Measurements from ENCODE around the gene LRBA.

Gene LRBA

DNA sequence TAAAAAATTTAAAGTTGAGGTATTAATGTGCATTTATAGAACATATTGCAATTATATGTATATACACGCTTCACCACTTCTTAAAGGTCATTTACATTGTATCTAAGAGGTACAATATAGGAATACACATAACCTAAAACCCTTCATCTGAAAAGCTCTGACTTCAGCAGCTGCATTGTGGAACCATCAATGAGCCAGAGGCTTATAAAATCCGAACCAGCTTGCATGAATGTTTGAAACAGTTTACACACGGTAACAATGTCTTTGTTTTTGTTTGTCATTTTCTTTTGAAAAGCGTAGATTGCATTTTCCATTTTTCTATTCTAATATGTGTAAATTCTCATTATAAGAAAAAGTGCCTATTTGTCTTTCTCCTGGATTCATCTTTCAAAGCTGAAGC is 715.3 kb downstream of the LRBA start:
- no peak for DNase-seq

DNA sequence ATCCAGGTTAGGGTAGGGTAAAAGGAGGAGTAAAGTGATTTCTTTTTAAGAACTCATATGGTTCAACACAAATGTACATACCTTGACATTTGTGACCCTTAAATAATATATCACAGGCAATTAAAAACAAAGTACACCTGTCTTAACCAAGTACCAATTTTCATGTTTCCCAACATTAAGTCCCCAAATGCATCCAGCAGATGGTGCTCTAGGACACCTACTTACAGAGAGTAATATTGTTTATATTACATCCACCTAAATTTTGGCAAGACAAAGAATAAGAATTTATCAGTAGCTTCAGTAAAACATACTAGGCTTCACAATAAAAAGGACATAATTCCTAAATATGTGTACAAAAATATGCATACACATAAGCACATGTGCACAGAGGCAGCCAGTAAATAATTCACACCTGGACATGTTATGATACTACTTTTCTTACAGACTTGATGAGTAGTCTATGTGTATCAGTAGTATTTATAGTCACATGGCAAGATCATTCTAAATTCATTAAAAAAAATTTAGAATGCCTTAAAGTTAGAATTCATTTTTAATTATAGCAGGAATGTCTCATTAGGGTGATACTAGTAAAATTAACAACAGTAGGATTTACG is 717.1 kb downstream of the LRBA start:
- DNase-seq = no peak

DNA sequence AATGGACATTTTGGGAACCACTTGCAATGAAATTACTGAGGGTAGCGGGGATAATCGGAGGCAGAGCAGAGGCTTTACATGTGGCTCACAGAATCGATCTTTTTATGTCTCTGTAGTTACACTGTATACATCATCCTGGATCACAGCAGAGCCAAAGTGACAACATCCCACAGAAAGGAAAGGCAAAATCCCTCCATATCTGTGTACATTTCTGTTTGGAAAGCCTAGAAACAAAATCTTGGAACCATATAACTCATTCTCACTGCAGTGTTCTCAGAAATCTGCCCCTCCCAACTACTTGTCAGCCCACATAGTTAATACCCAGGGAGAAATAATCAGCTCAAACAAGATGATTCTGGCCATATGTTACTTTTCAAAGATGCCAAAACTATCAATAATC is 725.2 kb downstream of the LRBA start:
- no peak for DNase-seq

DNA sequence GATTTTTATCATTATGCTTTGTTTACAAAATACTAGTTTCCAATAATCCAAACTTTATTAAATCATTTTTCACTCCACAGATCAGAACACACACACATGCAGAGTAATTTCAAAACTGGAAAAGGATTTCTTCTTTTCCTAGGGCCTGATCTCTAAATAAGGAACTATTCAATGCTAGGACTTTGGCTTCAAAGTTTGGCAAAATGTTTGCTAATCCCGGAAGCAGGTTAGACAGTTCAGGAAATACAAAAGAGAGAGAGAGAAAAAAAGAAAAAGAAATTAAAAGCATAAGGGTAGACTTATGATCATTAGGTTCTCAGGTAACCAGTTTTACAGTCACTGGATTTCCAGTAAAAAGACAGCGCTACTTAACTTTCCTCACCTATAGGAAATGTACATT is 725.9 kb downstream of the LRBA start:
- DNase-seq = no peak

DNA sequence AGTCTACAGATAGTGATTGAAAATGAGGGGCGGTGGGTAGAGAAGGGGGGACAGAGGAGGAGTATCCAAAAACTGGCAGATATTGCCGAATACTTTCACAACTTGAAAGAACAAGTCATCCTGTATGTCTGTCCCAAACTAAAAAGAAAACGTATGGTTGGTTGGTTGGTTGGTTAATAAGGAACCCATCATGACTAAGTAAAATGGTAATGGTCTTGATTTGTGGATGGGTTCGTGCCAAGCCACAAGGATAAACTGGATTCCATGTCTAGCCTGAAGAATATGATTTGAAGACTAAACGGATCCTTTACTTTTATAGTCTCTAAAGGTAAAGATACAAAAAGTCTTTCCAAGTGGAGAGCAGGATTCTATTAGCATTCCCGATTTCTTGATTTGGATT is 728.4 kb downstream of the LRBA start:
- DNase-seq = no peak

DNA sequence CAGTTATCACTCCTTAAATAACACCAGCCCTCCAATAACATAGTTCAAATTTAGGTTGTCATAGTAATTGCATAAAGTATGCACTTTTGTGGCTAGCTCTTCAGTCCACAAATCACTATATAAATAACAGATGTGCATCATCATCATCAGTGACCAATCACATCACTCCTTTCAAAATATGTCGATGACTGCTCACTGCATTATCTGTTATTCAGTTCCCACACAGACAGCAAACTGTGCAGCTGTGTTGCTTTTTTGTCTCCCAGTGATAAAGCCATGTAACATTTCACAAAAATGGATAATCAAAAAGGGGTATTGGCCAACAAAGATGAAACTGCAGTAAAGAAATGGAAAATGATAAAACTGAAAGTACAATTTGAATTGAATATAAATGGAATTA is 731.4 kb downstream of the LRBA start:
- DNase-seq = no peak

DNA sequence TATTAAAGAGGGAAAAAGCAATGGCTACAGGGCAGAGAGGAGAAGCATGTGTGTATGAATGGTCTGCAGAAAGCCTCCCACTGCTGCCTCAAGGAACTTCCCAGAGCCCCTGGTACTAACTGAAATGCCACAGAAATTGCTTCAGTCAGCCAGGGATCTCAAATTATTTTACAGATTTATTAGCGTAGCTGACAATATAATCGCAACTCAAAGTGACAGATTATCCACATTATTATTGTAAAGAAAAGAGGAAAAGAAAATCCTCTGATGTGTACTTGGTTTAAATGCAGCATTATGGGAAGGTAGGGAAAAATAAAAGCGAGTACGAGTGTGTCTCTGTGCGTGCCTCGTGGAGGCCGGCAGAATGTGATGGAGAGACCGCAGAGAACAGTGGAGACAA is 734.1 kb downstream of the LRBA start:
- no peak for DNase-seq

DNA sequence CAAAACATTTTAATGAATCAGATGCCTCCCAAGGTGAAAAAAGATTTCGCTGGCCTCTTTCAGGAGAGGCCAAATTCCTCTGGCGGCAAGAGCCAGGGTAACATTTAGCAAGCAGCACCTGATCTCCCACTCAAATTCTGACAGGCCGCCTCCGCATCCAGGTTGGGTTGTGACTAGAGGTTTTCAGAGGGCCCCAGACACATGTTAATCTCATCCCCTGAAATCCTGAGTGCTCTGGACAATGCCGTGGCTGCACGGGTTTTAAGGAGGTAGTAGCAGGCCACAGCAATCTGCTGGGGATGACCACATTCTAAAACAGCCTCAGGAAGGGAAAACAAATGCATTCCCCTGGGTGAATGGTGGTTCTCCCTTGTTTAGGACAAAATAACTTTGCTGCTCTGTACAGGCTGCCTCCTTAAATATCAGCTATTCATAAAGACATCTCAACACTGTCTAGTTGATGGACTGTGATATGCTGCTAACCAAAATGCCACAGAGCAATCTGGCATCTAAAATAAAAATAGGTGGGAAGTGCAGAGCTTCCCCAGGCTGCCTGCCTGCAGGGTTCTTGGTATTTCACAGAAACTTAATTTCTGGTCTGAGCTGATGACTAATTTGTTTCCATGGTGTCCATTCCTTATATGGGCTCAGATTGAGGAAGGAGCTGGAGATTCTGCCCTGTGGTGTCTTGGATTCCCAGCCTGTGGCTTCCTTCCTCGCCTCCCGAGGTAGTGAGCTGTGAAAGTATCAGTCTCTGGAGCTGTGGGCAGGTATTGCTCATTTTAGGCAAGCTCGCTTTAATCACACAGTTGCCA is 734.8 kb downstream of the LRBA start:
- DNase-seq = no peak

DNA sequence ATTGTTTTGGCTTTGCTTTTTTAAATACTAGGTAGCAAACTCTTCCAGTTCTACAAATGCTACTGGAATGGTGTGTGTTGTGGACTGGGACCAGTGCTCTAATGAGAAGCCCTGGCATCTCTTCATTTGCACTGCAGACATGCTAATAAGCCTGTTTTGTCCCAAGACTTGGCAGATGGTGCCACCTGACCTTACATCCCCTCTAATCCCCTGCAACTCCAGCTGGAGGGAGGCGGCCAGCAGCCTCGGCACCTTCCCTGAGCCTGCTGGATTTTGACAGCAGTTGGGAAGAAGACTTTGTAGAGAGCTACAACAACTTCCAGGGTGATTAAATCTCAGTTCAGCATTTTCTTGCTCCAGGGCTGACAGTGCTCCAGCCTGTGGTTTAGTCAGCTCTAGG is 736.9 kb downstream of the LRBA start:
- no peak for DNase-seq

DNA sequence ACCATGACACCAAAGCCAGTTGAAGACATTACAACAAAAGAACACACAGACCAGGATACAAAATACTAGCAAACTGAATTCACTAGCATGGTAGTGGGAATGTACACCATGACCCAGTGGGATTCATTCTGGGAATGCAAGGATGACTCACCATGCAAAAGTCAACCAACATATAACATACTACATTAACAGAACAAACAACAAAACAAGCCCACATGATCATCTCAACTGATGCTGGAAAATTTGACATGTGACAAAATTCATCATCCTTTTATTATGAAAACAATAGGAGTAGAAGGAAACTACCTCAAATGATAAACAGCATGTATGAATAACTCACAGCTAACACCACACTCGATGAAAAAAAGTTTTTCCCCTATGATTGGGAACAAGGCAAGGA is 746.6 kb downstream of the LRBA start:
- no peak for DNase-seq

DNA sequence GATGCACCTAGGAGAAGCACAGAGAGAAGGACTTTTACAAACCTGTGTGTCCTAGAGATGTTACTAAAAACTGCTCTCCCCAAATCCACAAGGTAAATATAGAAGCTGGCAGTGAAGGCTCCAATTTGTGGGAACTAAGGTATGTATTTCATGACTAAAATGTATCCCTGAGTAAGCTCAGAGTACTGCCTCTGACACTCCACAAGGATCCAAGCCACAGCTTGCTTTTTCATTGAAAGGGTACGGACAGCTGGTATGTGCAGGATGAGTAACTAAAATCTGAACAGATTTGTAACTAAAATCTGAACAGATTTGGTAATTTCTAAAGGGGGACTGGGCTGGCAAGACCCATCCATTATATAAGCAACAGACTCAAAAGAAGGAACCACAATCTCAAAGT is 749.3 kb downstream of the LRBA start:
- no peak for DNase-seq

DNA sequence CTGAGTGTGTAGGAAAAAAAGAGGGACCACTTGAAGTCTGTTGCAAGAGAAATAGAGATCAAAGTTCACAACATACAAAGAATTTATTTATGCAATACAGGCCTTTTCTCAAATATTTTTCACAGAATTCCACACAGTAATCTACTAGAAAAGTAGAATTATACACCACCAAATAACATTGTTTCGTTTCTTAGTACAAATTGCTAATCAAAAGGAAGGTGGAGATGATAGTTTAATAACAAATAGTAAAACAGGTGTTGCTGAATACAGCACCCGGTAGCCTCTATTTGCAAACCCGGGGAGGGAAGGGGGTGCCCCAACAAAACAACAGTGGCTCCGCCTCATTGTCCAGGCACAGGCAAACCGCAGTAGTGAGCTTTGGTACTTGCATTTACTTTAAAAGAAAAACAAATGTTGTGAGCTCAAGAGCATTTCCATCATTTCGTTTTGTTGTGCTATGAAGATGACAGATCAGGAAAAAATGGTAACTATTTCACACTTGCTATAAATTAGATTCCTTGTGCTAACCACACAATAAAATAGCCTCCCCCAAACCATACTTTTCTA is 750.4 kb downstream of the LRBA start:
- no peak for DNase-seq

DNA sequence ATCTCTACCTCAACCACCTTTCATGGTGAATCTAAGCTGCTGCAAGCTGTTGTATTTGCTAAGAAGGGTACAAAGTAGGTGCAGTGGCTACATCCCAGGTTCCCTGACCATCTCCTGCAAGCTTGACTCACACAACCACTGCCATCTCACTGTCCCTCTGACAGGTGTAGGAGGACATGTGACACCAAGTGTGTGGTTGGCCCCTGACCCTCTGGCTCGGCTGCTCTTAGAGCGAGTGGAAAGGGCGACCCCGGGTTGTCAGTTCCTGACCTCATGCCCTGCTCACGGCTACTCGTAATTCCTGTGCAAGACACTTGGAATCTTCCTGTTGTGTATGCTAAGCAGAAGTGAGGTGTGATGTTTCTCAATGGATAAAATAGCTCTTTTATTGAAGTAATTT is 752.5 kb downstream of the LRBA start:
- no peak for DNase-seq

DNA sequence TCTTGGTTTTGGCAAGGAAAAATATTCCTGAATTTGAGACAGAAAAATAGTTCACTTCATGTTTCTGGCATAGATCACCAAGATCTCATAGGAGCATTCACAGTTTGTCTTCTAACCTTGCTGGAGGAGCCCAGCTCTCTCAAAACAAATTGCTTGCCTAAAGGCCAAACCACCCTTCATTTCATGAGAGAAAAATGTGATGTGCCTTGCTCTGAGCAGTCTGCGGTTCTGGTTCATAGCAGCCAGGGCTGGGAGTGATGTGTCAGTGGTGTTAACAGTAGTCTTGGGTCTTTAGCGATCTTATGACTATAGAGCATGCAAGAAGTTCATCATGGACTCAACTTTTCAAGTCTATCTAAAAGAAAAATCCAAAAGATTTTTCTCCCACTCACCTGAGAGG is 753.5 kb downstream of the LRBA start:
- no peak for DNase-seq

DNA sequence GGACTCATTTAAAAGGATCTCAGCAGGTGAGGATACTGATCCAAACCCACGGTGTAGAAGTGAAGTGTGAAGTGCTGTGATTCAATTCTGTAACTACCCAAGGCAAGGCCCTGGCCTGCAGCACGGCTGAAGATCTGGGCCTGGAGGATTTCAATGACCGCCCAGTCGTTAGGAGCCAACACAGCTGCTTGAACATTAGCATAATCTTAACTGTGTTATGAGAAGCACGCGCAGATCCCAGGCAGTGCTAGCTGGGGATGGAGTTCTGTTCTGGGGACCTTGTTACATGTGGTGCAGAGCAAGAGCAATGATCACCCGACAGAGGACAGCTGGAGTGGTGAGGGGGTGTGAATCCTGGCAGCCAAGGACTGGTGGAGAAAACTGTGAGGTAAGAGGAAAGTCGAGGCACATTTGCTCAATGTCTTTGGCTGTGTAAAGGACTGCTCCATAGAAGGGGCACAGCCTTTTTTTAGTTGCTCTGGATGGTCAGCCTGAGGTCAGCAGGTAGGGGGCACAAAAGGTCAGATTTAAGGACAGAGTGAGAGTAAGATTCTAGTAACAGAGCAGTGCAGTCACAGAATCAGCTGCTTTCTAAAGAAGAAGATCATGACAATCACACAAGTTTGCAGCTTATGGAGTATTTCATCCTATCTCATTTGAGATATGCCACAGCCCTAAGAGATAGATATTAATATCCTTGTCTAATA is 755.1 kb downstream of the LRBA start:
- no peak for DNase-seq

DNA sequence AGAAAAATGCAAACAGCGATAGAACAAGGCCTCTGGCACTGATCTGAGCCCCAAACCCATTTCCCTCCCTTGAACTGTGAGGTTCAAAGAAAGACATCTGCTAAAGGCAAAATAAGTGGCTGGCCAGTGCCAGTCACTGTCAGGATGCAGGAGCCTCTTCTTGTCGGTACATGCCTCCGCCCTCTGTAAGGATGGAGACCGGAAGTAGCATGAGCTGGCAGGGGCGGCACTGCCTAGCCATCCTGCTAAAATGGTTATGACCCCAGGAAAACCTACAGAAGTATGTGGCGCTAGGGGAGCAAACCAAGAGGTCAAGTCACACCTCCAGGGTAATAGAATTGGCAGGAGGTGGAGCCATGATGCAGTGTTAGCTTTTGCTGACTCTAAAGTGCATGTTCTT is 756.5 kb downstream of the LRBA start:
- no peak for DNase-seq

DNA sequence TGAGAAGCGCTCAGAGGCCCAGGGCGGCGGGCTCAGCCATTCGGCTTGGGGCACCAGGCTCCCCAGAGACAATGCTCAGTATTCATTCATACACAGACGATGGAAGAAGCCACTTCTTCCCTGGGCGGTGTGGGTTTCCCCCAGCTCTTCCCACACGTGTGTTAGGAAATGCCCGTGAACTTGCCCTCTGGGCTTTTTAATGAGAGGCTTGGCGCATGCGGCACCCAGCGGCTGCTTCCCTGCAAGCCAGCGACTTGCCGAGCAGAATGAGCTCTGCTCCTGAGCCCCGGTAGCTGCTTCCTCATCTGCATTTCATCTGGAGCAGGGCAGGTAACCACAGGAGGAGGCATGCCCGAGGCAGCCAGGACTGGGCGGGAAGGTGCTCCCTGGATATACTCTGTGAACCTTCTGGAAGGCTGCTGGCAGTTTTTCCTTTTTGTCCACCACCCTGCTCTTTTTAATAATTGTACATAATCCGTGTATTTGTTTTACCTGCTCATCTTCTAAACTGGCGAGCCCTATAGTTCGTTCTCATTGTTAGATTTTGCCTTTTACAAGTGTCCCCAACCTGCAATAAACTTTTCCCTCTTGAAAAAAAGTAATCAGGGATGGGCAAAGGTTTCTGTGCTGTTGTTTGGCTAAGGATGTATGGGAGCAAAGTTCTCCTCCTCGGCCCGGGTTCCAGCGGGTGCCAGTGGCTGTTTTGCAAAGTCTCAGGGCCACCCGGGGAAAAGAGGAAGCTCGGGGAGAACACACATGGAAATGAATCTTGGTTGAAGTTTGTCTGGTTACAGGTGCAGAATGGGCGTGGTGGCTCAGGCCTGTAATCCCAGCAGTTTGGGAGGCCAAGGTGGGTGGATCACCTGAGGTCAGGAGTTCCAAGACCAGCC is 758.0 kb downstream of the LRBA start:
- DNase-seq = no peak

DNA sequence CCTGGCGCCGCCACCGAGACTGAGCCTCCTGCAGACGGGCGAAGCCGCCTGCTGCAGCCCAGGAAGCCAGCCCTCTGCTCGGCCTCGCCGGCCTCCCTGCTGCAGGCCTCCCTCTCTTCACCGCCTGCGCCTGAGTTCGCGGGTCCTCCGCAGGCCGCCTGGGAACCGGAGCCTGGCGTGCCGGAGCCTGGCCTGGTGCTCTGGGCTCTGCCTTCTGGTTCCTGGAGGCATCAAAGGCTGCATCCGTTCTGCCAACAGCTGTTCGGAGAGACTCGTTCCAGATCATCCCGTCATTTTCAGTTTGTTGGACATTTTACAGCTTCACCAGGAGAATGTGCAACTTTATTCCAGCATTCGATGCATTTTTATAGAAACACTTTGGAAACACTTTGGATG is 758.9 kb downstream of the LRBA start:
- no peak for DNase-seq

DNA sequence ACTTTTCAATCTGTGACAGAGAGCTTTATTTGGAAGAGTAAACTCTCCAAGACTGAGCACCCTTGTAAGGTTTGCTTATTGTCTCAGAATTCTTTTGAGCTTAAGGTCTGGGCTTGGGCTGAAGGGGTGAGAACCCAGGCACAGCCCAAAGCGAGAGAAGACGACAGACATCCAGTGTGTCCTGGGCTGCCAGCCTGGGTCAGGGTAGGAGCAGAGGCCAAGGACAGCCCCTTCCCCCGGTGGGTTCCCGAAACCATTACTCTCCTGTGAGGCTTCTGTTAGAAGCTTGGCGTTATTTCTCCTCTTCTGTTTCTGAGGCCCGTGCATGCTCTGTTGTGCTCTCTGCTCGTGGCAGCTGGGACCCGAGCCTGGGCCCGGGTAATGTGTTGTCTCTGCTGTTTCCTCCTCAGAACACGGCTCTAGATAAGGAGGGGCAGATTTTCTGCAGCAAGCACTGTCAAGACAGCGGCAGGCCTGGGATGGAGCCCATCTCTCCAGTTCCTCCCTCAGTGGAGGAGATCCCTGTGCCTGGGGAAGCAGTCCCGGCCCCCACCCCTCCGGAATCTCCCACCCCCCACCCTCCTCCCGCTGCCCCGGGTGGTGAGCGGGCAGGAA is 759.4 kb downstream of the LRBA start:
- no peak for DNase-seq

DNA sequence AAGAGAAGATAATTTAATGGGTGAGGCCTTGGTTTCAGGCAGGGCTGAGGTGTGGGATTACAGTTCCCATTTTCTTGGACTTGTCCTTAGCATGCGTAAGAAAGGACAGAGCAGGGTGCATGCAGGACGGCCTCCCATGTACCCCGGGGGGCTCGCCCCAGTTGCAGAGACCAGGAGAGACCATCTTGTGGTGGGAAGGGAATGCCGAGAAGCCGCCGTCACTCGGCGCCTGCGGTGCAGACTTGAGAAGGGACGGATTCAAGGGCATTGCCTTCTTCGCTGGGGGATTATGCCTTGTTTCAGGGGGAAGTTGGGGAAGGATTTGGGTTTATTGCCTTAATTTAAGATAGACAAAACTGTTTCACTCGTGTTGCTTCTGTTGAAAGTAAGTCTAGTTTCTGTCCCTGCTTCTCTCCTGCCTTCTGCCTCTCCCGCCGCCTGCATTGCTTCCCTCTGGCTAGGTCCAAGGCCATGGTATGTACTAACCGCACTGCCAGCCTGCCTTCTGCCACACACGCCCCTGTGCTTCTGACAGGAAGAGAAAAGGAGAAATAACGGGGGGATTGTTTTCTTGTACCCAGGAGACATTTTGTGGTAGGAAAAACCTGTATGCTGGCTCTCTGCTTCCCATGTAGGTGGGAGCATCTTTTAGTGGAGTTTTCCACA is 761.0 kb downstream of the LRBA start:
- no peak for DNase-seq

DNA sequence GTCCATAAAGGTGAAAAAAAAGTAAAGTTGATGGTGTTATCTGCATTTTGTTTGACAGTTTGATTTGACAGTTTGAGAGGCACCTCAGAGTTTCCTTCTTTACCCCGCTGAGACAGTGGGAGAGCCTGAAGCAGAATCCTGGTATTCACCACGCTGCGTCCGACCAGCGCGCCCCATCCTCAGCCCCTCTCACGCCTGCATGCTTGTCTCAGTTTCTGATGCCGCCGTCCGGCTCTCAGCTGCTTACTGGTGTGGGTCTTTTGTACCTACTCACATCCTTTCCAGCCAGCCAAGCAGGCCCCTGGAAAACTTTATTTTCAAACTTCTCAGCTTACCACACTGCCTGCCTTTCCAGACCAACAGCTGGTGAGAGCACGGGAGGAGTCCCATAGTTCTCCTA is 761.7 kb downstream of the LRBA start:
- DNase-seq = no peak

DNA sequence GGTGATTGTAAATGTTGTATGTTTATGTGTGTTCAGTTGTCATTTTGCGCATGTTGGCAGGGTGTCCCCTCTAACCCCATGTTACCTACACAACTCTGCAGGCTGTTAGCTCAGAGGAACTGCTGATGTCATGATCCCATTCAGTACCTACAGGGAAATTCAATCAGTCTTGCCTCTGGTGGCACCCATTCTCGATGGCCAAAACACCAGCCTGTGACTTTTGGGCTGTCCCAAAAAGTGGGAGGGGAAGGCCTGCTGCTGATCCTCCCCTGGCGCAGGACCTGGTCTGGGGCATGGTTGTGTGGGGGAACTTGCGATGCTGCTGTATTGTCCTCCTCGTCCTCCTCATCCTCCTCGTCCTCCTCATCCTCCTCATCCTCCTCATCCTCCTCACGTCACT is 762.3 kb downstream of the LRBA start:
- no peak for DNase-seq

Measured in cerebellar nuclear complex (tissue), 1 donor.